GM19351 (cell line): ENCODE data around the gene CD99.
"Not testable (repeated sequence)": the region's sequence is repeated elsewhere in the genome, so short reads cannot be mapped to it uniquely, and the experiment has no call there.

ENCODE experiments used
- ATAC-seq: cut with Tn5 transposase; IDR thresholded peaks from one replicate; pipeline ENCODE4 v1.9.1; 2021; ENCODE audit warnings: mild to moderate bottlenecking, moderate library complexity; ENCODE audit not compliant: unreplicated experiment

CD99 gene

DNA sequence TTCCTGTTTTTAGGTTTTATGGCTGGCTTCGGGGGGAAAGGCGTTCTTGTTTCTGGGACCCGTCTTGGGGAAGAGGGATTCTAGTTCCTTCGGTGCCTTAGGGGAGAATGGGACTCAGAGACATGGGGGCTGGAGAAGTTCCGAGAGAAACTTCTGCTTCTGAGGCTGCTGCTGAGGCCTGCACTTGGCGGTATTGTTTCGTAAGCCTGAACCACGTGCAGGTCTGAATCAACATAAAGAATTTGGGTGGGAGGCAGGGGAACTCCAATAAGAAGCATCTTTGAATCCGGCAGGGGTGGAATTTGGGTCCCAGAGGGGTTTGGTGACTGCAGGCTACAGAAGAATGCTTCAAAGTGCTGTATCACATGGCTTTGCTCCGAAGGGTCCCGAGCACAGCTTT lies 75.8 kb downstream of the CD99 start:
- no peak for ATAC-seq

DNA sequence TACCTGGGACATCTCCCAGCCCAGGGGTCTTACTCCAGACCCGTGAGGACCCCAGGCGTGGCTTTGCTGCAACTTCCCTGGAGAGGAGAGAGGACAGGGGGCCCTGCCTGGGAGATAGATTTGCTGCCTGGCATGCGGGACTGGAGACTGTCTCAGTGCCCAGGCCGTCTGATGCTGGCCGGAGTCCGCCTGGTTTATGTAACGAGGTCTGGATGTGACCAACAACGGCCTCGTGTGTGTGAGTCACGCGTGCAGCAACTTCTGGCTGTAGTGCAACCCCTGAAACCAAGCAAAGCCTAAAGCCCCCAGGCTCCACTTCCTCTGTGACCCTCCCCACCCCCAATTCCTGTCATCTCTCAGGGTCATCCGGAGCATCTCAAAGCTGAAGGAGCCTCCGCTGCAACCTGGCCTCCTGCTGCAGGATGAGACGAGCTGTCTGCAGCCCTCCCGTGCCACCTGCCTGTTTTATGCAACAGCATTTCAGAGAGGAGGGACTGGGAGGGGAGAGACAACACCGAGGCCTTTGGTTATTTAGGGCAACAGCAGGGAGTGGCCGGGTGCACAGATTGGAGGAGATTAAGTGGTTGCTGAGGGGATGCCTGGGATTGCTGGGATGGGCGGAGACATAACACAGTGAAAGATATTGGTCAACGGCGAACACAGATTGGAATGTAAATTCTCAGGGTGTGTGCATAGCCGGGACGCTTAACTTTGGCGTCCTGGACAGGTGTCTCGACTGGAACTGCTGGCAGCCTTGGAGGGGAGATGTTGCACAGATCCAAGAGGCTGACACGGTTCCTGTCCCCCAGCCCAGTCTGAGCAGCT lies 76.7 kb downstream of the CD99 start:
- ATAC-seq: no peak

DNA sequence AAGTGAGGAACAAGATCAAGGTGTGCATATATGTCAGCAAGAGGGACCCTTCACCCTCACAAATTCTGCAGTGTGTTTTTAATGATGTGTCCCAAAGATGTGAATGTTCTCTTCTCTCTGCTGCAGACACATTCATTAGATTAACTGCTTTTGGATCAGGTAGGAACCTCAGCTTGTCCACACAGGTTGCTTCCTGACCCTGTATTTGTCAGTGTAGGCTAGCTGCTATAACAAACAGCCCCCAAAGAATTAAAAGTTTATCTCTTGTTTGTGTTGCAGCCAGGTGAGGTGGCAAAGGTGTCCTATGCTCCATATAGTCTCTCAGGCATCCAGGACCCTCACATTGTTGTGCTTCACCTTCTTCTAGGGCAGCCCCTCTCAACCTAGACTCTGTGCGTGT lies 78.5 kb downstream of the CD99 start:
- no peak for ATAC-seq

DNA sequence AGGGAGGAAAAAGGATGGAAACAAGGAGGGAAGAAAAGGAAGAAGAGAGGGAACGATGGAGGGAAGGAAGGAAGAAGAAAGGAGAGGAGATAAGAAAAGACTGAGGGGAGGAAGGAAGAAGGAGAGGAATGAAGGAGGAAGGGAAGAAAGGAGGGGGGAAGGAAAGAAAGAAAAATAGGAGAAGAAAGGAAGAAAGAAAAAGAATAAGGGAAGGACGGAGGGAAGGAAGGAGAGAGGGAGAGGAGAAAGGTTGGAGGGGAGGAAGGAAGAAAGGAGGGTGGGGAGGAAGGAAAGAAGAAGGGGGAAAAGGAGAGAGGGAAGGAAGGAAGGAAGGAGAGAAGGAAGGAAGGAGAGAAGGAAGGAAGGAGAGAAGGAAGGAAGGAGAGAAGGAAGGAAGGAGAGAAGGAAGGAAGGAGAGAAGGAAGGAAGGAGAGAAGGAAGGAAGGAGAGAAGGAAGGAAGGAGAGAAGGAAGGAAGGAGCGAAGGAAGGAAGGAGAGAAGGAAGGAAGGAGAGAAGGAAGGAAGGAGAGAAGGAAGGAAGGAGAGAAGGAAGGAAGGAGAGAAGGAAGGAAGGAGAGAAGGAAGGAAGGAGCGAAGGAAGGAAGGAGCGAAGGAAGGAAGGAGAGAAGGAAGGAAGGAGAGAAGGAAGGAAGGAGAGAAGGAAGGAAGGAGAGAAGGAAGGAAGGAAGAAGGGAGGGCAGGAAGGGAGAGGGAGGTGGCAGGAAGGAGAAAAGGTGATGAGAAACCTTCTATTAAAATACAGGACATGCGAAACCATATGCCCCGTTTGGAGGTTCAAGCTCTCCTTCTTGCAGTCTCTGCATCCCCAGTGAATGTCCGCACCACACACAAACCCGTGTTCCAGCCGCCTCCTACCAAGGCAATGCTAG lies 82.3 kb downstream of the CD99 start:
- not testable (repeated sequence) for ATAC-seq

DNA sequence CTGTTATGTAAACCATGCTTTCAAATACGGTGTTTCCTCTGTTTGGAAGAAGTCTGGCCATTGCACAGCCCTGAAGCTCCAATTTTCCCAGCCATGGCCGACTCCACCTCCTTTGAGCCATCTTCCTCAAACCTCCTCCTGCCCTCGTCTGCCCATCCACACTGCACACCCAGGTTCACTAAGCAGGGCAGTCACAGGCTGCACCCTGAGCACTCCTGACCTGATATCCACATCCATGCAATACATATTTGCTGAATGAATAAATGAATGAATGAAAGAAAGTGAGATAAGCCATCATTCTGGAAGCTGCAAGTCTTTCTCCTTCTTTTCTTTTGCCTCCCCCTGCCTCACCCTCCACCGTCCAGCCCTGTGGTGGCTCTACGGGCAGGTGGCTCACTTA lies 83.0 kb downstream of the CD99 start:
- ATAC-seq: no peak

DNA sequence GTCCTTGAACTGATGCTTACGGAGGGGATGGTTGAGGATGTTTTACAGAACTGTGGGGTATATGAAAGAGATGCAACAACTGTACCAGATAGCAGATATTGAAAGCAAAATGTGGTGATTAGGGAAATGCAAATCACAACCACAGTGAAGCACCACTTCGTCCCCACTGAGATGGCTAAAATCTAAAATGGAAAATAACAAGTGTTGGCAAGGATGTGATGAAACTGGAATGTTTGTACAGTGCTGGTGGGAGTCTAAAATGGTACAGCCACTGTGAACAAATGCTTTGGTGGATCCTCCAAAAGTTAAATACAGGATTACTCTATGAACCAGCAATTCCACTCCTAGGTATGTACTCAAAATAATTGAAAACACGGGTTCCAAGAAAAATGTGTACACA lies 83.7 kb downstream of the CD99 start:
- ATAC-seq: no peak

DNA sequence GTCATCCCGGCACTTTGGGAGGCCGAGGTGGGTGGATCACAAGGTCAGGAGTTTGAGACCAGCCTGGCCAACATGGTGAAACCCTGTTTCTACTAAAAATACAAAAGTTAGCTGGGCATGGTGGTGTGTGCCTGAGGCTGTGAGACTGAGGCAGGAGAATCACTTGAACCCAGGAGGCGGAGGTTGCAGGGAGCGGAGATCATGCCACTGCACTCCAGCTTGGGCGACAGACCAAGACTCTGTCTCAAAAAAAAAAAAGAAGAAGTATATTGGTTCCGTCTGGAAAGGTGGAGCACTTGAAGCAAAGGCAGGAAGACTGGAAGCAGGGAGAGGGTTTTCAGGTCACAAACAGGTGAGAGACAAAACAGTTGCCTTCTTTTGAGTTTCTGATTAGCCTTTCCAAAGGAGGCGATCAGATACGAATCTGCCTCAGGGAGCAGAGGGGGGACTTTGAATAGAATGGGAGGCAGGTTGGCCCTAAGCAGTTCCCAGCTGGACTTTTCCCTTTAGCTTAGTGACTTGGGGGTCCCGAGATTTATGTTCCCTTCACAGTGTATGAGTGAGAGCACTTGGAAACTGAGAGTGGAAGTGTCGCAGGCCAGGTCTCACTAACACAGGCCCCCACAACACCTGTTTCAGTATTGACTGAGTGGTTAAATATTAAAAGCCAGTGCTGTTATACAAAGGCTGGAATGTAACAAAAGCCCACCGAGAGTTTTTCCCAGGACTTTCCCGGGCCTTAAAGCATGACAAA lies 89.6 kb downstream of the CD99 start:
- not testable (repeated sequence) for ATAC-seq

DNA sequence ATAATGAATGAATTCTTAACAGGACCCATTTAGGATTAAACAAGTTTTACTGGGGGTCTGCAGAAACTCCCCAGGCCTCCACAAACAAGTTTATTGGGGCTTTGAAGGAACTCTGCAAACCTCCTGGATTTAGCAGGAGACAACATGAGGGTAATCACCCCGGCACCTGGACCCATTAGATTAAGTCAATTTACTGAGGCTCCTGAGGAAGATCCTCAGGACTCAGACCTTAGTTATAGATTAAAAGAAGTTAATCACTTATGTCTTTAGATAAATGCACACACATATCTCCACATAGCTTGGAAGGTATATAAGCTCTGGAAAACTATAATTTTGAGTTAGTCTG lies 90.1 kb downstream of the CD99 start:
- no peak for ATAC-seq

DNA sequence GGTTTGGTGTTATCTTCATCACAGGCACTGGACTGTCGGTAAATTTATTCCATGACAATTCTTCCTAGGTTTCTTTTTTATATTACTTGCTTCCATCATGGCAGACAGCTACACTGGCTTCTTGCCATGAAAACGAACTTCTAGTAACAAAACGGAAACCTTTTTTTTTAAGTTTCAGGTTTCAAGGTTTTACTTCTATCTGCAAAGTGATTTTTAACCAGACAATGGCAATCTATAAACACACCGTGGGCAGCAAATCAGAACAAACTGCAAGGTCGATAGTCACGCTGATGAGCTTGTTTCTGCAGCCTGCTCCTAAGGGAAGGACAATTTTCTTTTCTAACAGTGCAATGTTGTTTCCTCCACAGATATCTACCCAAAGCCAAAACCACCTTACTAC lies 90.6 kb downstream of the CD99 start:
- no peak for ATAC-seq

DNA sequence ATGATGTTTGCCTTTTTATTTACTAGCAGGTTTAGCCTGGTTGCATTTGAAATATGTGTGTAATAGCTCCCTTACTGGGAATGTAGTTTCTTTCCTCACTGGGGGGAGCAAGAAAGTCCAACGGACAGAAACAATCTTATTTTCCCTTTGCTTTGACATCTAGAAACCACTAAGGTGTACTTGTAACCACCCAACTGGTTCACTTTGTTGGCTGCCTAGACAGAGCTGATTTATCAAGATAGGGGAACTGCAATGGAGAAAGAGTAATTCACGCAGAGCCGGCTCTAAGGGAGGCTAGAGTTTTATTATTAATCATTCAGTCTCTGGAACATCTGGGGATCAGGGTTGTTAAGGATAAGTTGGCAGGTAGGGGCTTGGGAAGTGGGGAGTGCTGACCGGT lies 91.1 kb downstream of the CD99 start:
- ATAC-seq: no peak

DNA sequence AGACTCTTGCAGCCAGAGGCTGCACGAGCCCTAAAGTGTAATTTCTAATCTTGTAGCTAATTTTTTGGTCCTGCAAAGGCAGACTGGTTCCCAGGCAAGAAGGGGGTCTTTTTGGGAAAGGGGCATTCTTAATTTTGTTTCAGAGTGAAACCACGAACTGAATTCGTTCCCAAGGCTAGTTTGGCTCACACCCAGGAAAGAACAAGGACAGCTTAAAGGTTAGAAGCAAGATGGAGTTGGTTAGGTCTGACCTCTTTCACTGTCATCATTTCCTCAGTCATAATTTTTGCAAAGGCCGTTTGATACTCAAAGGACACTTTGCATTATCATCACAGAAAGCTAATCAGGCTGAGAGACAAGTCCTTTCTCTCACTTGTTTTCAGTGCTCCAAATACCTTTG lies 91.7 kb downstream of the CD99 start:
- no peak for ATAC-seq

DNA sequence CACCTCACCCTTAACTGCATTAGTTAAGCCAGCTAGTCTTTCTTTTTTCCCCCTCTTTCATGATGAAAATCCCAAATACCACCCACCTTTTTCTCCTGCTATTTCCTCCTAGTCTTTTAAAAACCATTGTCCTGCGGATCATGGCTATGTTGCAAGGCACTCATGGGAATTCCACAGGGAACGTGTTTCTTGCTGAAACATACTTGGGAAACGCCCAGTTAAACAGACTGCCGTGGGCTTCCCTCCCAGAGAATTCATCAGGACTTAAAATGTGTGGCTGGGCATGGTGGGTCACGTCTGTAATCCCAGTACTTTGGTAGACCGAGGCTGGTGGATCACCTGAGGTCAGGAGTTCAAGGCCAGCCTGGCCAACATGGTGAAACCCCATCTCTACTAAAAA lies 92.9 kb downstream of the CD99 start:
- ATAC-seq: no peak

DNA sequence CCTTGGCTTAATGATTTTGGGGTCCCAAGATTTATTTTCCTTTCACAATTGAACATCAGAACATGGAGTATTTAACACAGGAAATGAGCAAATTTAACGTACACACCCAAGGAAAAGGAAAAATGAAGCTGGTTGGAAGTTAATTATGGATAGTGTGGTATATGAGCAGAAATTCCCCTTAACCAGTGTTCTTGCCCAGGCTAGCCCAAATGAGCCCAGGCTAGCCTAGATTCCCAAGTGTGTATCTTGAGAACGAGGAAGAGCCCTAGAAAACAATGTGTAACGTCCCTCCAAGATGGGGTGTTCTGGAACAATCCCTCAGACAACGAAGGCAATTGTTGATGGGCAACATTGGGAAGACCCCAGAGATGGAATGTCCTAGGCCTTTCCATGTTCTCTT lies 94.4 kb downstream of the CD99 start:
- no peak for ATAC-seq

DNA sequence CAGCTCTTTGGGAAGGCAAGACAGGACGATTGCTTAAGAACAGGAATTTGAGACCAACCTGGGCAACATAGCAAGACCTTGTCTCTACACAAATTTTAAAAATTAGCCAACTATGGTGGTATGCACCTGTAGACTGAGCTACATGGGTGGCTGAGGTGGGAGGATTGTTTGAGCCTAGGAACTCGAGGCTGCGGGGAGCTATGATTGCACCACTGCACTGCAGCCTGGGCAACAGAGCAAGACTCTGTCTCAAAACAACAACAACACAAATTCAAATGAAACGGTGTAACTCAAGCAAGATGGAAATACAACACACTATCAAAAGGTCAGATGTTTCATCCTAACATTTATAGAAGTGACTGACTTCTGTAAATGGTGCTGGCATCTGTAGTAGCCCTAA lies 97.9 kb downstream of the CD99 start:
- no peak for ATAC-seq

DNA sequence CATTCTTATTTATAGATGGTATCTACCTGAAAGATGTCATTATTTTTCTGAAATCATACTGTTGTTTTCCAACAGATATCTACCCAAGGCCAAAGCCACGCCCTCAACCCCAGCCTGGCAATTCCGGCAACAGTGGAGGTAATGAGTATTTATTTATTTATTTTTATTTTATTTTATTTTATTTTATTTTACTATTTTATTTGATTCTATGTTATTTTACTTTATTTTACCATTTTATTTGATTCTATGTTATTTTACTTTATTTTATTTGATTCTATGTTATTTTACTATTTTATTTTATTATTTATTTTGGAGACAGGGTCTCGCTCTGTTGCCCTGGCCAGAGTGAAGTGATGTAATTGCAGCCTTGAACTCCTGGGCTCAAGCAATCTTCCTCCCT lies 98.5 kb downstream of the CD99 start:
- no peak for ATAC-seq
